Stimulated activated CD8-positive, alpha-beta memory T cell treated with anti-CD3 and anti-CD28 coated beads, Interleukin-12 subunit alpha, Interleukin-12 subunit beta, amount 100 ng/mL, for 24 hours (primary cell): ENCODE data around the gene PSRC1.
"Not testable (repeated sequence)": the region's sequence is repeated elsewhere in the genome, so short reads cannot be mapped to it uniquely, and the experiment has no call there.

Experiments used
- DNase-seq: peaks from one replicate; pipeline ENCODE4 v3.0.0-alpha.2; 2020; ENCODE audit errors: extremely low read depth

PSRC1 gene

GRCh38 chr1:109282952-109283747, at the start of gene PSRC1:
TSS of gene PSRC1 (minus strand) at chr1:109283145.
- DNase-seq = peak; percentile 65

GRCh38 chr1:109331113-109331512, 48.2 kb upstream of the PSRC1 start:
- DNase-seq = no peak

- no peak for DNase-seq
Measured at GRCh38 chr1:109327285-109327684, 44.3 kb upstream of the PSRC1 start.

GRCh38 chr1:109322974-109323373, 40.0 kb upstream of the PSRC1 start:
- no peak for DNase-seq

GRCh38 chr1:109319114-109319513, 36.2 kb upstream of the PSRC1 start:
- no peak for DNase-seq

- no peak for DNase-seq
Measured at GRCh38 chr1:109316506-109316905, 33.6 kb upstream of the PSRC1 start.

- no peak for DNase-seq
Measured at GRCh38 chr1:109315288-109315687, 32.3 kb upstream of the PSRC1 start.

GRCh38 chr1:109314795-109315194, 31.9 kb upstream of the PSRC1 start:
- DNase-seq = no peak

GRCh38 chr1:109312978-109313775, 30.2 kb upstream of the PSRC1 start:
- DNase-seq = no peak

- DNase-seq = no peak
Measured at GRCh38 chr1:109312246-109312645, 29.3 kb upstream of the PSRC1 start.

GRCh38 chr1:109309347-109309746, 26.4 kb upstream of the PSRC1 start:
- DNase-seq = no peak

- DNase-seq = no peak
Measured at GRCh38 chr1:109307274-109308021, 24.5 kb upstream of the PSRC1 start.

GRCh38 chr1:109306832-109307273, 23.9 kb upstream of the PSRC1 start, which contains the start of gene MYBPHL:
TSS of gene MYBPHL (minus strand) at chr1:109307011. CDS start at chr1:109306991, 20 bp downstream.
- DNase-seq = no peak

- not testable (repeated sequence) for DNase-seq
Measured at GRCh38 chr1:109305991-109306390, 23.0 kb upstream of the PSRC1 start.

GRCh38 chr1:109304226-109304920, 21.4 kb upstream of the PSRC1 start:
- no peak for DNase-seq

- no peak for DNase-seq
Measured at GRCh38 chr1:109301874-109302273, 18.9 kb upstream of the PSRC1 start.

- DNase-seq = no peak
Measured at GRCh38 chr1:109300650-109301151, 17.8 kb upstream of the PSRC1 start.

GRCh38 chr1:109299558-109300343, 16.8 kb upstream of the PSRC1 start:
- DNase-seq = no peak

- no peak for DNase-seq
Measured at GRCh38 chr1:109298666-109299557, 16.0 kb upstream of the PSRC1 start.
